Panc1 (cell line): ENCODE data around the gene AKAP8L. TPM values are rescaled to one million over a fixed set of nuclear protein-coding genes. Genes with fewer than 3 reads are reported as not detected.

ENCODE experiments used
- ATAC-seq: fragments of 200-7000 bp; cut with Tn5 transposase; 2 replicates; pipeline ENCODE4 v1.9.1; 2020; ENCODE audit warnings: mild to moderate bottlenecking, moderate library complexity
- BruUV-seq: library from RNA; stranded (reverse); fragments of 400-500 nt; replicated peaks from 2 replicates; lab custom pipeline; 2021; lab: Mats Ljungman, UMichigan
- CTCF ChIA-PET: fragments of 300-600 bp; sonication (Branson Sonifier 250); formaldehyde crosslinking; loops from one replicate; lab custom pipeline; 2022; ENCODE audit warnings: antibody characterized with exemption; lab: Charles Lee
- POLR2A ChIA-PET: fragments of 300-600 bp; sonication (Branson Sonifier 250); formaldehyde crosslinking; loops from one replicate; lab custom pipeline; 2022; ENCODE audit warnings: antibody characterized with exemption; lab: Charles Lee
- DNase-seq: peaks from one replicate; pipeline ENCODE4 v3.0.0-alpha.2; 2010; ENCODE audit warnings: low read depth, low spot score
- H3K27ac ChIP-seq: 2 replicates; pipeline ENCODE4 v1.5.1; 2011; ENCODE audit warnings: mild to moderate bottlenecking, low read length, inconsistent platforms
- H3K27me3 ChIP-seq: fragments of 200-500 bp; sonication (Bioruptor generic); 2 replicates; pipeline ENCODE4 v1.6.0; 2014; ENCODE audit warnings: low read length, inconsistent platforms; ENCODE audit not compliant: control insufficient read depth, insufficient read depth
- H3K36me3 ChIP-seq: fragments of 200-500 bp; sonication (Bioruptor generic); 2 replicates; pipeline ENCODE4 v1.5.1; 2014; ENCODE audit warnings: inconsistent platforms, mild to moderate bottlenecking, low read length, moderate library complexity; ENCODE audit not compliant: control insufficient read depth, insufficient read depth
- H3K4me1 ChIP-seq: 2 replicates; pipeline ENCODE4 v1.5.1; 2011; ENCODE audit warnings: inconsistent platforms, mild to moderate bottlenecking, low read length, moderate library complexity; ENCODE audit not compliant: control insufficient read depth, insufficient read depth
- H3K4me3 ChIP-seq, 2 experiments: 2 replicates each; pipeline ENCODE4 v1.5.1; 2011 to 2012; ENCODE audit warnings: low read depth in 2 of 2, low read length in 2 of 2, mild to moderate bottlenecking in 2 of 2, inconsistent platforms in 1 of 2, moderate library complexity in 1 of 2
- H3K9me3 ChIP-seq: fragments of 200-500 bp; sonication (Bioruptor generic); 2 replicates; pipeline ENCODE4 v1.5.1; 2014; ENCODE audit warnings: low read depth, mild to moderate bottlenecking, inconsistent platforms, low read length, moderate library complexity; ENCODE audit not compliant: control insufficient read depth, insufficient read depth
- CTCF ChIP-seq: fragments of 450-650 bp; IDR thresholded peaks from 2 replicates; pipeline ENCODE4 v1.5.1; 2017; ENCODE audit warnings: mild to moderate bottlenecking
- POLR2AphosphoS5 ChIP-seq: IDR thresholded peaks from 2 replicates; pipeline ENCODE4 v1.6.1; 2012; ENCODE audit warnings: mild to moderate bottlenecking, low read depth, low read length, moderate library complexity
- REST ChIP-seq, 2 experiments: IDR thresholded peaks; 2 replicates each; pipeline ENCODE4 v1.6.1; 2011 to 2012; ENCODE audit warnings: low read depth in 2 of 2, control low read depth in 1 of 2, low read length in 1 of 2, mild to moderate bottlenecking in 1 of 2, moderate library complexity in 1 of 2; ENCODE audit not compliant: insufficient read depth in 1 of 2
- SIN3A ChIP-seq: IDR thresholded peaks from 2 replicates; pipeline ENCODE4 v1.6.1; 2012; ENCODE audit warnings: low read depth, mild to moderate bottlenecking, low read length, moderate library complexity, borderline replicate concordance; ENCODE audit not compliant: insufficient read depth
- TCF7L2 ChIP-seq: IDR thresholded peaks from 2 replicates; pipeline ENCODE4 v1.6.1; 2011; ENCODE audit warnings: mild to moderate bottlenecking, low read depth, low read length, inconsistent platforms
- in situ Hi-C: cut with HindIII; loops from 2 replicates; pipeline ENCODE4 v1.10.0; 2016; ENCODE audit warnings: low sequenced_read_pairs, low pct_unique_long_range_greater_than_20kb
- intact Hi-C: fragments of 100-400 bp; cut with micrococcal nuclease; formaldehyde crosslinking; loops from one replicate; pipeline ENCODE4 v1.10.0; 2022; ENCODE audit not compliant: unreplicated experiment
- microRNA-seq: library from miRNA; unstranded; fragments of <30 nt; microRNA quantifications from one replicate; pipeline ENCODE4 v1.1.0, GENCODE V29; 2020; ENCODE audit not compliant: unreplicated experiment
- total RNA-seq: library from RNA; stranded (reverse); gene quantifications from one replicate; pipeline ENCODE4 v1.2.1, GENCODE V29; 2021; ENCODE audit not compliant: unreplicated experiment

Gene AKAP8L
- total RNA-seq, 1 experiment from 2014 or later, result 65.5 TPM

GRCh38 chr19:15330801-15331418 lies 87.9 kb downstream of the AKAP8L start:
- in situ Hi-C loops, result no loop called here
- ChIA-PET POLR2A (no interaction called here), CTCF (interaction anchor here (0.6 kb wide), 1 partner anchor 63 kb away, joined by 3 read pairs; no protein-coding TSS in a partner anchor)
- H3K27me3 ChIP-seq, result no peaks in the 10 kb centered on the region
- peak; percentile 62 for ATAC-seq
- H3K9me3 ChIP-seq, result no peaks in the 10 kb centered on the region
- peak; percentile 12 for DNase-seq
- H3K36me3 ChIP-seq, result no peaks in the 10 kb centered on the region
- intact Hi-C loops, result no loop called here
- TF ChIP-seq POLR2AphosphoS5 (no peak), TCF7L2 (no peak), REST (IDR thresholded peaks at IDR 0.05; ENCODE audit: insufficient read depth in 1 of 2, low read depth in 2 of 2, low read length in 1 of 2) (no peak), SIN3A (no peak), CTCF (no peak)
- H3K4me3 ChIP-seq, result peak overlapping the region; percentile 86 to 90
- TSS peak; percentile 65 for BruUV-seq
- peaks cover 24% of the 10 kb centered on the region for H3K4me1 ChIP-seq
- peak overlapping the region; percentile 81 for H3K27ac ChIP-seq

Small RNA genes within 50 kb of the gene (microRNA-seq; reads per million reads assigned to microRNA genes)
- gene MIR1470, result not detected

Other genes starting within 250 kb of the AKAP8L start
- gene NOTCH3, start 218.0 kb downstream of the AKAP8L start, total RNA-seq, result 5.3 TPM
- 0.31 TPM for gene EPHX3, start 186.5 kb downstream of the AKAP8L start, total RNA-seq
- gene BRD4, start 86.4 kb downstream of the AKAP8L start, total RNA-seq, result 102 TPM
- 50.8 TPM for gene AKAP8, start 39.2 kb downstream of the AKAP8L start, total RNA-seq
- gene WIZ, start 31.0 kb upstream of the AKAP8L start, total RNA-seq, result 41.9 TPM
- 0.10 TPM for gene RASAL3, start 45.6 kb upstream of the AKAP8L start, total RNA-seq
- not detected for gene PGLYRP2, start 60.5 kb upstream of the AKAP8L start, total RNA-seq
- gene CYP4F22, start 89.5 kb upstream of the AKAP8L start, total RNA-seq, result 0.21 TPM
- not detected for gene CYP4F8, start 196.2 kb upstream of the AKAP8L start, total RNA-seq
- 0.10 TPM for gene CYP4F3, start 221.9 kb upstream of the AKAP8L start, total RNA-seq